MCF 10A (cell line): ENCODE results near the gene MAPKBP1. TPM values are rescaled to one million over a fixed set of nuclear protein-coding genes. Genes with fewer than 3 reads are reported as not detected.
A peak's percentile ranks its signal among the peaks of the same experiment; 100 is the strongest.

Source experiments
- BruUV-seq: library from RNA; stranded (reverse); fragments of 400-500 nt; replicated peaks from 2 replicates; lab custom pipeline; 2021; lab: Mats Ljungman, UMichigan
- CTCF ChIA-PET: fragments of 300-600 bp; sonication (Branson Sonifier 250); formaldehyde crosslinking; extraction: SDS; loops from one replicate; lab custom pipeline; 2021; ENCODE audit warnings: antibody characterized with exemption, inconsistent platforms; lab: Yijun Ruan, JAX
- POLR2A ChIA-PET: fragments of 300-600, 350-650 bp; sonication (Branson Sonifier 250); formaldehyde crosslinking; extraction: SDS; loops from one replicate; lab custom pipeline; 2020; ENCODE audit warnings: antibody characterized with exemption, inconsistent platforms; lab: Yijun Ruan, JAX
- DNase-seq: peaks from one replicate; pipeline ENCODE4 v3.0.0-alpha.2; 2018; ENCODE audit not compliant: unreplicated experiment
- H3K27ac Mint-ChIP-seq: one replicate; pipeline ENCODE4 v1.8.0; 2022; ENCODE audit warnings: mild to moderate bottlenecking, low read depth, mixed read lengths; ENCODE audit not compliant: unreplicated experiment
- H3K27me3 Mint-ChIP-seq: one replicate; pipeline ENCODE4 v1.8.0; 2022; ENCODE audit warnings: mixed read lengths; ENCODE audit not compliant: insufficient read depth, unreplicated experiment
- H3K36me3 Mint-ChIP-seq: one replicate; pipeline ENCODE4 v1.8.0; 2022; ENCODE audit warnings: mild to moderate bottlenecking, moderate library complexity, mixed read lengths; ENCODE audit not compliant: insufficient read depth, unreplicated experiment
- H3K4me1 Mint-ChIP-seq: one replicate; pipeline ENCODE4 v1.8.0; 2022; ENCODE audit warnings: mixed read lengths; ENCODE audit not compliant: insufficient read depth, unreplicated experiment
- H3K4me3 Mint-ChIP-seq: one replicate; pipeline ENCODE4 v1.8.0; 2022; ENCODE audit warnings: mild to moderate bottlenecking, moderate library complexity, mixed read lengths; ENCODE audit not compliant: unreplicated experiment
- H3K9me3 Mint-ChIP-seq: one replicate; pipeline ENCODE4 v1.8.0; 2022; ENCODE audit warnings: mixed read lengths; ENCODE audit not compliant: unreplicated experiment
- CTCF ChIP-seq: fragments of 200-600 bp; IDR thresholded peaks from one replicate; pipeline ENCODE4 v1.8.0; 2022; ENCODE audit warnings: antibody characterized with exemption, mild to moderate bottlenecking; ENCODE audit not compliant: unreplicated experiment
- intact Hi-C: fragments of 100-400 bp; cut with micrococcal nuclease; formaldehyde crosslinking; loops from 2 replicates; pipeline ENCODE4 v1.14.1; 2022
- total RNA-seq: library from RNA; stranded (reverse); gene quantifications from 2 replicates; pipeline ENCODE4 v1.2.3, GENCODE V29; 2022

Gene MAPKBP1
- total RNA-seq, 1 experiment from 2014 or later, result 35.0 TPM

- intact Hi-C loops, result no loop called here
- CTCF ChIA-PET, result interaction anchor here (0.6 to 1.3 kb wide), 7 partner anchors 15 to 206 kb away, joined by 3 to 7 read pairs (median 4); no protein-coding TSS in a partner anchor
- Mint-ChIP-seq H3K9me3 (no peaks in the 10 kb centered on the region), H3K4me1 (no peaks in the 10 kb centered on the region), H3K27me3 (no peaks in the 10 kb centered on the region), H3K4me3 (no peak overlapping the region), H3K27ac (no peak overlapping the region), H3K36me3 (peaks cover 11% of the 10 kb centered on the region)
- DNase-seq, result peak; percentile 13
- POLR2A ChIA-PET, result interaction anchor here (0.8 to 1.1 kb wide), 4 partner anchors 11 to 720 kb away, joined by 3 to 5 read pairs (median 4); partner anchors contain the start of gene RPAP1
- no peak for TF ChIP-seq CTCF
- no TSS peak for BruUV-seq
Measured at GRCh38 chr15:41746802-41747201, 27.5 kb upstream of the MAPKBP1 start.

- peaks cover 23% of the 10 kb centered on the region for H3K36me3 Mint-ChIP-seq
- H3K27me3 Mint-ChIP-seq, result no peaks in the 10 kb centered on the region
- no peaks in the 10 kb centered on the region for H3K9me3 Mint-ChIP-seq
- no peak for TF ChIP-seq CTCF
- intact Hi-C loops, result no loop called here
- no peak overlapping the region for H3K4me3 Mint-ChIP-seq
- CTCF ChIA-PET, result no interaction called here
- POLR2A ChIA-PET, result no interaction called here
- no peaks in the 10 kb centered on the region for H3K4me1 Mint-ChIP-seq
- no peak overlapping the region for H3K27ac Mint-ChIP-seq
- no TSS peak for BruUV-seq
- no peak for DNase-seq
Measured at GRCh38 chr15:41756198-41756597, 18.1 kb upstream of the MAPKBP1 start.

DNA sequence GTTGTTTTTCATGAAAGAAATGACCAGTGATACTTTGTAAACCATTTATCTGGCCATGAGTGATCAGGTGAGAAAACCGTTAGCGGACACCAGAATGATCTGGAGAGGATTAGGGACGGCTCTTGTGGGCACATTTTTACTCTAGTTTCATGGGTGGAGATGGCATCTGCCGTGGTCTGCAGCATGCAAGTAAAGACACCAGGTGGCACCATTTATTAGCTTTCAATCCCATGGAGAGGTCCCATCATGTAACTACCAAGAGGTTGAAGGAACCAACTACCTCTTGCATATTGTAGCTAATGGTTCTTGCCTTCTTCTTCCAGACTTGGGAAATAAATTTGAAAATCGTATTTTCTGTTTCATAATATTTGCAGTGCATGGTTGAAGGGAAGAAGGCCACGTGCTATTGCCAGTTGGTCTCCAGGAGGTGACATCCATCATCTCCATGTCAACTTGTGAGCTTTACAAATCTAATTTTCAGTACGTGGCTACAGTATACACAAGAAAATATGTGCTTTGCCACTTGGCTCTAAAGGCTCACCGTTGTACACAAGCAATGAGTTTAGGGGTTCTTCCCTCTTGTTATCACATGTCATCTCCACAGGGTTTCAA is 1.5 kb upstream of the MAPKBP1 start:
- Mint-ChIP-seq H3K27me3 (no peaks in the 10 kb centered on the region), H3K36me3 (peaks cover 6% of the 10 kb centered on the region), H3K9me3 (no peaks in the 10 kb centered on the region), H3K27ac (no peak overlapping the region), H3K4me3 (peak overlapping the region; percentile 21), H3K4me1 (peaks cover 28% of the 10 kb centered on the region)
- intact Hi-C loops, result loop anchor here (1.0 to 5.0 kb wide), 5 partner anchors 38 to 307 kb away; partner anchors contain the start of genes EHD4 and TYRO3
- CTCF ChIA-PET, result interaction anchor here (0.5 to 11.2 kb wide), 43 partner anchors 9 to 358 kb away, joined by 3 to 249 read pairs (median 4); no protein-coding TSS in a partner anchor
- TF ChIP-seq CTCF, result peak; percentile 79
- no TSS peak for BruUV-seq
- POLR2A ChIA-PET, result interaction anchor here (0.6 to 19.2 kb wide), 9 partner anchors 12 to 307 kb away, joined by 3 to 486 read pairs (median 3); no protein-coding TSS in a partner anchor
- DNase-seq, result peak; percentile 79

- intact Hi-C loops, result loop anchor here (5.0 kb wide), 2 partner anchors 199 to 216 kb away; partner anchors contain the start of genes EHD4 and TYRO3
- no TSS peak for BruUV-seq
- no peak for DNase-seq
- ChIA-PET CTCF (interaction anchor here (0.6 to 11.2 kb wide), 45 partner anchors 9 to 365 kb away, joined by 3 to 249 read pairs (median 4); no protein-coding TSS in a partner anchor), POLR2A (interaction anchor here (0.6 to 19.2 kb wide), 17 partner anchors 11 to 307 kb away, joined by 3 to 486 read pairs (median 3); partner anchors contain the start of genes EHD4, JMJD7, MGA and PLA2G4B)
- Mint-ChIP-seq H3K9me3 (no peaks in the 10 kb centered on the region), H3K36me3 (peaks cover 11% of the 10 kb centered on the region), H3K27me3 (no peaks in the 10 kb centered on the region), H3K4me3 (peak overlapping the region; percentile 92), H3K4me1 (peaks cover 33% of the 10 kb centered on the region), H3K27ac (no peak overlapping the region)
- TF ChIP-seq CTCF, result no peak
Measured at GRCh38 chr15:41773332-41773728, 954 bp upstream of the MAPKBP1 start.
